Thymus (tissue), 11 donors: ENCODE data around the gene ACVR2A. TPM values are rescaled to one million over a fixed set of nuclear protein-coding genes. Genes with fewer than 3 reads are reported as not detected.

Experiments
- DNase-seq, 9 donors: peaks; one replicate each; pipeline ENCODE4 v3.0.0-alpha.2; 2013; ENCODE audit warnings: low spot score in 9 of 9, low read depth in 6 of 9, missing footprints in 1 of 9
- H3K27ac ChIP-seq, 2 donors: one replicate each; pipeline ENCODE4 v1.5.1; 2013; ENCODE audit warnings: control low read depth in 1 of 2, low read depth in 1 of 2, low read length in 1 of 2, mild to moderate bottlenecking in 1 of 2, moderate library complexity in 1 of 2
- H3K27me3 ChIP-seq, 2 donors: one replicate each; pipeline ENCODE4 v1.5.1; 2013; ENCODE audit warnings: low read length in 1 of 2; ENCODE audit not compliant: control insufficient read depth in 2 of 2, insufficient read depth in 1 of 2
- H3K36me3 ChIP-seq, 2 donors: one replicate each; pipeline ENCODE4 v1.5.1; 2013; ENCODE audit warnings: low read length in 1 of 2, mild to moderate bottlenecking in 1 of 2, moderate library complexity in 1 of 2; ENCODE audit not compliant: control insufficient read depth in 2 of 2, insufficient read depth in 2 of 2
- H3K4me1 ChIP-seq, 2 donors: one replicate each; pipeline ENCODE4 v1.5.1; 2013; ENCODE audit warnings: low read length in 2 of 2; ENCODE audit not compliant: control insufficient read depth in 2 of 2, insufficient read depth in 2 of 2
- H3K4me3 ChIP-seq, 2 donors: one replicate each; pipeline ENCODE4 v1.5.1; 2013; ENCODE audit warnings: low read length in 2 of 2, control low read depth in 1 of 2, mild to moderate bottlenecking in 1 of 2
- H3K9me3 ChIP-seq, 2 donors: one replicate each; pipeline ENCODE4 v1.5.1; 2013; ENCODE audit warnings: low read length in 1 of 2, mild to moderate bottlenecking in 1 of 2; ENCODE audit not compliant: control insufficient read depth in 2 of 2, insufficient read depth in 1 of 2
- WGBS: extraction: QIAGEN DNeasy Blood & Tissue Kit; methylation state at CpG from one replicate; pipeline ENCODE4 v1.1.7; 2013; 5-methylcytosine and 5-hydroxymethylcytosine counted together
- polyA plus RNA-seq: library from polyadenylated mRNA; stranded (reverse); fragments of 200-250 nt; gene quantifications from one replicate; pipeline ENCODE4 v1.2.3, GENCODE V29; 2013
- total RNA-seq: library from RNA; stranded (reverse); fragments of 120-200 nt; gene quantifications from one replicate; pipeline ENCODE4 v1.2.4, GENCODE V29; 2013
- donor health status: healthy.

ACVR2A gene
- total and polyA plus RNA-seq, 2 donors, result 6.6 to 7.2 TPM

DNA sequence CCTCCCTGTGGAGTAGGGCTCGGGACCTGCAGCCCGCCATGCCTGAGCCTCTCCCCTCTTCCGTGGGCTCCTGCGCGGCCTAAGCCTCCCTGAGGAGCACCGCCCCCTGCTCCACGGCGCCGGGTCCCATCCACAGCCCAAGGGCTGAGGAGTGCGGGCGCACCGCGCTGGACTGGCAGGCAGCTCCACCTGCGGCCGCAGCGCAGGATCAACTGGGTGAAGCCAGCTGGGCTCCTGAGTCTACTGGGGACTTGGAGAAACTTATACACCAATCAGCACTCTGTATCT, 17.8 kb upstream of the ACVR2A start:
- H3K27ac ChIP-seq, result no peak overlapping the region
- no peaks in the 10 kb centered on the region for H3K27me3 ChIP-seq
- H3K4me1 ChIP-seq, result no peaks in the 10 kb centered on the region
- peaks cover 0 to 3% of the 10 kb centered on the region in 2 donors for H3K9me3 ChIP-seq
- no peaks in the 10 kb centered on the region for H3K36me3 ChIP-seq
- 98% methylated on average over 16 of the region's 16 CpGs for WGBS
- no peak overlapping the region for H3K4me3 ChIP-seq
- no peak for DNase-seq

DNA sequence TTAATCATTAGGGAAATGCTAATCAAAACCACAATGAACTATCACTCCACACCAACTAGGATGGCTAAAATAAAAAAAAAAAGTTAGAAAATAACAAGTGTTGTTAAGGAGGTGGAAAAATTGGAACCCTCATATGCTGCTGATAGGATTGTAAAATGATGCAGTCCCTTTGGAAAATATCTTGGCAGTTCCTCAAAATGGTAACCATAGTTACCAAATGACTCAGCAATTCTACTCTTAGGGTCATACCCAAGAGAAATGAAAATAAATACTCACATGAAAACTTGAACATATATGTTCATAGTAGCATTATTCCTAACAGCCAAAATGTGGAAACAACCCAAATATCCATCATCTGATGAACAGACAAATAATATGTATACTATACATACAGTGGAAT, 15.7 kb upstream of the ACVR2A start:
- no peak overlapping the region for H3K27ac ChIP-seq
- H3K4me3 ChIP-seq, result no peak overlapping the region
- peaks cover 0 to 3% of the 10 kb centered on the region in 2 donors for H3K9me3 ChIP-seq
- no peak for DNase-seq
- no peaks in the 10 kb centered on the region for H3K36me3 ChIP-seq
- no peaks in the 10 kb centered on the region for H3K27me3 ChIP-seq
- H3K4me1 ChIP-seq, result no peaks in the 10 kb centered on the region

DNA sequence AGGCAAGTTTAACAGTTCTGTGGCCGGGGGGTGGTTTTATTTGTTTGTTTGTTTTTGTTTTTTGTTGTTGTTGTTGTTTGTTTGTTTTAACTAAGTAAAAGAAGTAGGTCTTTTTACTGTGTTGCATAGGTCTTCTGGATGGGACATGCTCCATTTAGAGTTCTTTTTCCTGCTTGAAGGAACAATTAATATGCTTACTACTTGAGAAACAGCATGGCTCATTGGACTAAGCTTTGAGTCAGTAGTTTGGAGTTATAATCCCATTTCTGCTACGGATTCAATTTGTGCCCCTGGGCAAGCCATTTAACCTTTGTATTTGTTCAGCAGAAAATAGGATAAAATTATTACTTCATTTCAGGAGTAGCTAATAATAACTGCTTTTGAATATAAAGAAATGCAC, 8.7 kb upstream of the ACVR2A start:
- Histone ChIP-seq H3K36me3 (no peaks in the 10 kb centered on the region), H3K27me3 (no peaks in the 10 kb centered on the region), H3K4me1 (no peaks in the 10 kb centered on the region), H3K9me3 (no peaks in the 10 kb centered on the region), H3K27ac (no peak overlapping the region), H3K4me3 (no peak overlapping the region)
- DNase-seq, result no peak
- WGBS, result 93% methylated on average over 2 of the region's 2 CpGs

DNA sequence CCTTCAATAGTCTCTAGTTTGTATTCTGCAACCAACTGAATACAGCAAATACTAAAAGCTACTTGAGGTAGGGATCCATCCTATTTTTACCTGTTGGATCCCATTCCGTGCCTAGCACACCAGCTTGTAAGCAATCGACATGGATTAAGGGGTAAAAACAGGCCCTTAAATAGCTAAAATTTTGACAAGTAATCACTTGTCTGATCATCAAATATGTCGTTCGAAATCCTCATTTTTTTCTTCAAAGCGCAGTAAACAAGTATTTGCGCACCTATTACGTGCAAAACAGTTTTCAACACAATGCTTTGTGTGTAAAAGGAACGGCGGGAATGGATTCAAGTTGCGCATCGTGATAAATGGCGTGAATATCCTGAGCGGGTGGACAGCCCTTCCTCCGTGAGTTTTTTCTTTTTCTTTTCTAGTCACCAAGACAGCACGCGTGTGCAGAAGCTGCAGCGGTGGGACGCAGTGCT, 1.4 kb upstream of the ACVR2A start:
- peak overlapping the region; percentile 70 to 87 for H3K4me3 ChIP-seq
- peak in 2 of 9 donors; percentile 4 to 55 for DNase-seq
- H3K27ac ChIP-seq, result peak overlapping the region; percentile 84 to 90
- peaks cover 3 to 7% of the 10 kb centered on the region in 2 donors for H3K4me1 ChIP-seq
- peaks cover 19 to 47% of the 10 kb centered on the region in 2 donors for H3K27me3 ChIP-seq
- WGBS, result 5% methylated on average over 18 of the region's 18 CpGs
- no peaks in the 10 kb centered on the region for H3K36me3 ChIP-seq
- H3K9me3 ChIP-seq, result peaks cover 0 to 3% of the 10 kb centered on the region in 2 donors

DNA sequence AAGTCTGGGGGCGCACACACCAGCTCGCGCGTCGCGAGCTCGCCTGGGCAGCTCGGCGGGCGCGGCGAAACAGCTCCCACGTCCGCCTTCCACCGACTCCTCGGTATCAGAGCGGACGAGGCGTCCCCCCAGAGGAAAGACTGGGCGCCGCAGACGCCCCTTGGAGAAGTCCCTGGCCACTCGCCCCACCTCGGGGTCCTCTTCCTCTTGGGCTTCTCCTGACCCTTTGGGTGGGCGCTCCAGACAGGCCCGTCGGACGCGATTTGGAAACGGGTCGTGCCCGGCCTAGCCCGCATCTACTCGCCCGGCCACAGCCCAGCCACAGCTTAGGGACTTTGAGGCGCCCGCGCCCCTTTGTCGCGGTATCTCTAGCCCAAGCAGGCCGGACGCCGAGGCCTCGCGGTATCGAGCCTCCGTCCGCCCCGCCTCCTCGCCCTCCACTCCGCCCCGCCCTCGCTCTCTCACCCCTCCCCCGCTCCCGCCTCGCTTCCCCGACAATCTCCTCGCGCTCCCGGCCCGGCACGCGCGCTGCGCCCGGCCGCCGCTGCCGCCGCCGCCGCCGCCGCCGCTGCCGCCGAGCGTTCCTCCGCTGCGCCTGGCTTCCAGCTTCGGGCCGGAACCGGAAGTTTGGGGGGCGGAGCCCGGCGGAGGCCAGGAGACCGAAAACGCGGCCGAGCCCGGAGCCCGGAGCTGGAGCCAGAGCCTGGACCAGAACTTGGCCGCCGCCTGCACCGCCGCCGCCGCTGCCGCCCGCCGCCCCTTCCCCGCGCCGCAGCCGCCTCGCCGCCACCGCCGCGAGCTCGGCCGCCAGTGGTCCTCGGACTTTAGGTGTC, 749 bp upstream of the ACVR2A start:
- Histone ChIP-seq H3K9me3 (peaks cover 0 to 3% of the 10 kb centered on the region in 2 donors), H3K4me1 (peaks cover 3 to 7% of the 10 kb centered on the region in 2 donors), H3K27me3 (peaks cover 19 to 47% of the 10 kb centered on the region in 2 donors), H3K27ac (peak overlapping the region; percentile 84 to 90), H3K4me3 (peak overlapping the region; percentile 70 to 87), H3K36me3 (no peaks in the 10 kb centered on the region)
- DNase-seq, result peak in 8 of 9 donors; percentile 48 to 81 (median 54)
- under 1% methylated on average over 113 of the region's 113 CpGs for WGBS

DNA sequence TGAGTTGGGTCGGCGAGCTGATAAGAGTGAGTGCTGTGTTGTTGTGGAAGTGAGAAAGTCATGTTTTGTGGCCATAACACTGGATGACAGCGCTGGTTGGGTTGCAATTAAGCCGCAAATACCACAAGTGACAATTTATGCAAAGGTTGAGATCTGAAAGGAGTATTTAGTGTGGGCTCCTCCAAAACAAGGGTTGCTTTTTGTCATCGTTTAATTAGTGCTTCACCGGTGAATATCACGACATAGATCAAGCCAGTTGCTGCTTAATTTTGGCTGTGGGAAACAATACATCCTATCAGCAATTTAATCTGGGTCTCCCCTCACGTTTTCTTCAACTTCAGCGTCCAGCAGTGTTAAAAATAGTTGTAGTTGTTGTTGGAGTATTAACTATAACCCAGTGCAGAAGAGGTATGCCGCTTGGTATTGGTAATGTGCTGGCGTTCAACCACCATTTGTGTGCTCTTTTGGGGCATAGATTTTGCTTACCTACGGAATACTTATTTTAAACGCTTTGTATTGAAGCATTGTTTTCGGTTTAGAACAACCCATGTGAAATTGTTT, 662 bp downstream of the ACVR2A start:
- WGBS, result 2% methylated on average over 14 of the region's 14 CpGs
- Histone ChIP-seq H3K27me3 (peaks cover 19 to 47% of the 10 kb centered on the region in 2 donors), H3K4me3 (peak overlapping the region; percentile 28 to 87), H3K4me1 (peaks cover 3 to 7% of the 10 kb centered on the region in 2 donors), H3K36me3 (no peaks in the 10 kb centered on the region), H3K9me3 (peaks cover 0 to 3% of the 10 kb centered on the region in 2 donors), H3K27ac (no peak overlapping the region)
- peak in 3 of 9 donors; percentile 4 to 37 (median 13) for DNase-seq

DNA sequence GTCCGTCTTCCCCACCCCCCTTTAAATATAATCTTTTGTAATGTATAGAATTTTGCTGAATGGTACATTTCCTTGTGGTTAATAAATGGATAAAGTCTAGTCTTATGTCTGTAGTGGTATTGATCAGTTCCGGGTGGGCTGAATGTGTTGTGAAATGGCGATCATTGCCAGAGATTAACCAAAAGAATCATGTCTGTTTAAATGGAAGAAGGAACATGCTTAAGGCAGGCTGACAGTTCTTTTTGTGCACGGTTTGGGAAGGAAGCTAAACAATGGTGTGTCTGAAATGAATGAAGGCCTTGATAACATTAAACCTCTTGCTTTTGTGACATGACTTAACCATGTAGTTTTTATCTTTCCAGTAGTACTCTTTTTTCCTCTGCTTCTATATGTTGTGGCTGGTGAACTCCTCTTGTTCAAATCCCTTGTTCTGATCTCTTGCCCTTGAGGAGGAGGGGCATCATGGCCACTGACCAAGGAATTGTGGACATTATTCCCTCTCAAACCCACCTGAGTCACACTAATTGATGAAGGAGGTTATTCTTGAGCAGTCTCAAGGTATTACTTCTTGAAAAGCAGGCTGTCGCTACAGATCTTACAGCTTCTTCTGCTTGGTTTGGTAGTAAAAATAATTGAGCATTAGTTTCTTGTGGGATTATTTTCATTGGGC, 1.7 kb downstream of the ACVR2A start:
- peaks cover 3 to 7% of the 10 kb centered on the region in 2 donors for H3K4me1 ChIP-seq
- peaks cover 0 to 3% of the 10 kb centered on the region in 2 donors for H3K9me3 ChIP-seq
- DNase-seq, result no peak
- no peaks in the 10 kb centered on the region for H3K36me3 ChIP-seq
- peaks cover 19 to 47% of the 10 kb centered on the region in 2 donors for H3K27me3 ChIP-seq
- peak overlapping the region in 1 of 2 donors; percentile 28 for H3K4me3 ChIP-seq
- no peak overlapping the region for H3K27ac ChIP-seq
- WGBS, result 44% methylated on average over 5 of the region's 5 CpGs

DNA sequence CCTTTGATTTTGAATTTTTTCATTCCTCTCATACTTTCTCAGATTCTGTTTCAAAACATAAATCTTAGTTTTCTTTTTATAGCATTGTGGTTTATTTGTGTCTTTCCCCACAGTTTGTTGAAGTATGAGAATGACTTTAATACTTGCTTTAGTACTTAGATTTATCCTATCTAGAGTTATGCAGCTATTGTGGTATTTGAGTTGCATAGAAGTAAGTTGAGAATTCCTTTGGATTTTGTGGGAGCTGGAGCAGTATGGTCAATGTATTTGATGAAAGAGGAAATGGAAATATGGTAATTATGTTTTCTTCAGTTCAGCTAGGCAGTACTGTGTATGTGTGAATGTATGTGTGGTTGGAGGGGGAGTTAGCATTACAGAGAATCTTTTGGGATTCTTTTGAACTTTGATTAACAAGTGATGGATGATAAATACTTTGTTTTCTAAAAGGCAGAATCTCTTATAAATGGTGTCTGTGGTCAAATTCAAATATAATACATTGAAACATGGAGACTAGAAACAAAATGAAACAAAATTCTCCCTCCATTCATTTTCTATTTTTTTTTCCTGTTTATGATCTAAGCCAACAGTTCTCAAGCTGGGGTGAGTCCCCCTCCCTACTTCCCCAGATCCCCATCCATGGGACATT, 3.0 kb downstream of the ACVR2A start:
- H3K27me3 ChIP-seq, result peaks cover 17 to 37% of the 10 kb centered on the region in 2 donors
- DNase-seq, result no peak
- H3K9me3 ChIP-seq, result peaks cover 0 to 3% of the 10 kb centered on the region in 2 donors
- no peaks in the 10 kb centered on the region for H3K36me3 ChIP-seq
- H3K4me3 ChIP-seq, result no peak overlapping the region
- H3K4me1 ChIP-seq, result peaks cover 3 to 7% of the 10 kb centered on the region in 2 donors
- no peak overlapping the region for H3K27ac ChIP-seq
